HPDE6-E6E7 (cell line): ENCODE data around the gene MEA1.
A peak's percentile ranks its signal among the peaks of the same experiment; 100 is the strongest.

ENCODE experiments used
- DNase-seq: peaks from one replicate; pipeline ENCODE4 v3.0.0; 2011; ENCODE audit warnings: missing footprints; ENCODE audit errors: extremely low spot score

Gene MEA1

GRCh38 chr6:43038727-43039126 lies 25.0 kb upstream of the MEA1 start:
- no peak for DNase-seq

- no peak for DNase-seq
These were observed 24.0 kb upstream of the MEA1 start for GRCh38 chr6:43037706-43038105.

DNA sequence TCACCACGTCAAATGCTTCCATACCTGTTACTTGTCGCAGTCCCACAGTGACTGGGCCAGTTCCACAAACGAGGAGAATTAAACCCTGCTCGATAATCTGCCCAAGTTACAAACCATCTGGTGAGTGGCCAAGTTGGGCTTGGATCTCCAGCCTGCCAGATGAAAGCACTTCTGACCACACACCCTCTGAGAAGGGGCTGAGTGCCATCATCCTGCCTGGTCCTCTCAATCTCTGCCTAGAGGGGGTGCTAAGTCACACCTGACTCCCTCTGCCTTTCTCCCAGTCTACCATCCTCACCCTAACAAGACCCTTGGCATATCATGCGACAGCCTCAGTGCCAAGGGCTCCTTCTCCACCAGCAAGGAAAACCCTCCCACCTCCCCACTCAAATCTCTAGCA lies 23.5 kb upstream of the MEA1 start:
- no peak for DNase-seq

DNA sequence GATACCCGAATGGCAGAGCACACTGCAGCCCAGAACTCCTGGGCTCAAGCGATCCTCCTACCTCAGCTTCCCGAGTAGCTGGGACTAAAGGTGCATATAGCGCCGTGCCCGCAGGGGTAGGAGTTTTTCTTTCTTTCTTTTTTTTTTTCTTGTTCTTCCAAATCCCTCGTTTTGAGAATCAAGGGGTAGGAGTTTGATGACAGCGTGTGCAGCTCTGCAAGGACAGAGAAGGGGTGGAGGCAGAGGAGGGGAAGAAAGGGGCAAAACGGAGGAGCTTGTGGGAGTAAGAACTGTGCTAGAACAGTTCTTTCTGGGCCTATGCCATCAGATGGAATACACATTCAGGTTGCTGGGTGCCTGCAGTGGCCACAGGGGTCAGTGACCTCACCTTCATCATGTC lies 23.0 kb upstream of the MEA1 start:
- DNase-seq, result no peak

DNA sequence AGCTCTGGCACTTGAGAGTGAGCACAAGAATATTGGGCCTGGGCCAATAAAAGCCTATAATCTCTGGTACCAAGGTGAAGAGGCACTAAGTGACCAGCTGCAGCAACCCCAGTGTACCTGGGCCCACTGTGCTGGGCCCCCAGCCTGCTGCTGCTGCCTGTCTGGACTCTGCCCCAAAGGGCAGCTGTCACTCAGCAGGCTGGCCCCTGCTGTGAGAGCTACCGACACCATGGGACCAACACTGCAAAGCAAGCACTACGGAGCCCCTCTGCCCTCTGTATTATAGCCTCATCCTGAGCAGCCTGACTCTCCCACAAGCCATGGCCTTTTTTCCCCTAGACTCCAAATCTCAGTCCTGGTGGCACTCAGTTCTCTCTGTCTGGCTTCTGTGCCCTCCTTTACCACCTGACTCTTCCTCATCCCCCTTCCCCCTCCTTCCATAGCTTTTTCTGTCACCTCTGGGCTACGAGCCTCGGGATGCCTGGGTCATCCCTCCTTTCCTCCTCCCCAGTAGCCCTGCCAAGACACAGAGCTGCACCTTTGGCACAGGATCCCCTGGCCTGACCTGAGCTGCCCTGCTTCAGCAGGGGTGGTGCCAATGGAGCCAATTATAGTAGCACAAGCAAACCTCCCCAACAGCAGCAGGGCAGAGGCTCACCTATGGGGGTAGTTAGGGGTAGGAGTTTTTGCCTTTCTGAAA lies 21.9 kb upstream of the MEA1 start:
- no peak for DNase-seq

- DNase-seq, result no peak
These were observed 20.4 kb upstream of the MEA1 start for GRCh38 chr6:43034190-43034525.

DNA sequence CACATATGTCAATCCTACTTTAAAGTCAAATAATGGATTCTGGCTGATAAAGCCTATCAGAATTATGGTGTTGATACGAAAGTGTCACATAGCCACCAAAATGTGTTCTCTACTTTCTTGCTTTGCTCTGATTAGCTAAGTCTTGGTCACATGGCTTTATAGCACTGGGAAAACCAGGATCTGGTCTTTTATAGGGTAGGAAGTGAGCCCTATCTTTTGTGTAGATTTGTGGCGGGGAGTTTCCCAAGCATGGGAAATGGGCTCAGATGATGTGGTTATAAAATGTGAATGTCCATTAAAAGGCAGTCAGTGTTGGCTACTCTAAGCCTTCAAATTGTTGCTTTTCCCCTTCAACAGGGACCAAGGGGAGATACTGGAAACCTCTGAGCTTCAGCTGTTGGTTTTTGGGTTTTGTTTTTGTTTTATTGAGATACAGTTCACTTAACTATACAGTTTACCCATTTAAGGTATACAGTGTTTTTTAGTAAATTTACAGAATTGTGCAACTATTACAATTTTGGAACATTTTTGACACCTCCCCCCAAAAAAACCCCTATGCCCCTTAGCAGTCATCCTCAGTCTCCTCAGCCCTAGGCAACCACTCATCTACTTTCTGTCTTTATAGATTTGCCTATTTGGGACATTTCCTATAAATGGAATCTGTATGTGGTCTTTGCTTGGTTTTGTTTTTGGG lies 19.9 kb upstream of the MEA1 start:
- DNase-seq, result no peak

DNA sequence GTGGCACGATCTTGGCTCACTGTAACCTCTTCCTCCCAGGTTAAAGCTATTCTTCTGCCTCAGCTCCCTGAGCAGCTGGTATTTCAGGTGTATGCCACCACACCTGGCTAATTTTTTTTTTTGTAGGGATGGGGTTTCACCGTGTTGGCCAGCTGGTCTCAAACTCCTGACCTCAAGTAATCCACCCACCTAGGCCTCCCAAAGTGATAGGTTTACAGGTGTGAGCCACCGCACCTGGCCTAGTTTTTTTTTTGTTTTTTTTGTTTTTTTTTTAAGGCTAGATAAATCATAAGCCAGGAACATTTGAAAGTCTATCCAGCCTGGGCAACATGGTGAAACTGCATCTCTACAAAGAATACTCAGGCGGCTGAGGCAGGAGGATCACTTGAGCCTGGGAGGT lies 18.6 kb upstream of the MEA1 start:
- no peak for DNase-seq

GRCh38 chr6:43029120-43029519 lies 15.4 kb upstream of the MEA1 start:
- DNase-seq, result no peak

- no peak for DNase-seq
These were observed 12.6 kb upstream of the MEA1 start for GRCh38 chr6:43026365-43026764.

- no peak for DNase-seq
These were observed 10.7 kb upstream of the MEA1 start for GRCh38 chr6:43024436-43024835.

DNA sequence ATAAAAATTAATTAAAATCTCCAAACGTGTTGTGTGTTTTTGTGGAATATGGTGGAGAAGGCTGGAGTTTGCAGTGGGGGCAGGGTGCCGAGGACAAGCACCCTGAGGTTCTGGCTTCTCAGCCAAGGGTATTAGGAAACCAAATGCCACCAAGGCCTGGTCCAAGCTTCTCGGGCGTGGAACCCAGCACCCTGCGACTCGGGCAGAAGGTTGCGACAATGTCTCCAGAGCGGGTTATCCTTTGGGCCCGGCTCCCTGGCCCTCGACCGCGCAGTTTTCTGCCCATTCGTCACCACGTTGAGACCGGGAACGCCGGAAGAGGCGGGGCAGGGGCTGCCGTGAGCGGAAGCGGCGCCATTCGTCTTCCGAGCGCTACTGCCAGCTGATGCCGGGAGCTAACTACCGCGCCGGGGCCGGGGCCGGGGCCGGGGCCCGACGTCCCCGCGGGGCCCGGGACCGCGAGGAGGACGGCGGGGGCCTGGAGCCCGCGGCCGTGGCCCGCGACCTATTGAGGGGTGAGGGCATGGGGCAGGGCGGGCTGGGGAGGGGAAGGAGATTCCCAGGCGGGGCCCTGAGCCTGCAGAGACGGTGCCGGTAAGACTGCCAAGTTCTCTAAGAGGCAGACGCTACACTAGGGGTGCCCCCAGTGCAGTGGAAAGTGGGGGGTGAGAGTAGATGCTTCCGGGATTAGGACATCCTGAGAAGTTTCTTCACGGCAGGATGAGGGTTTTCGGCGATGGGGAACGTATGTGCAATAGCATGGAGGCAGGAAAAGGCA lies 7.7 kb upstream of the MEA1 start, which contains the start of gene RRP36:
Gene RRP36, plus strand, starts transcription at position 354 of the 778 bp plus-strand sequence. Its CDS starts 32 bp downstream, at position 386.
- peak; percentile 85 for DNase-seq

DNA sequence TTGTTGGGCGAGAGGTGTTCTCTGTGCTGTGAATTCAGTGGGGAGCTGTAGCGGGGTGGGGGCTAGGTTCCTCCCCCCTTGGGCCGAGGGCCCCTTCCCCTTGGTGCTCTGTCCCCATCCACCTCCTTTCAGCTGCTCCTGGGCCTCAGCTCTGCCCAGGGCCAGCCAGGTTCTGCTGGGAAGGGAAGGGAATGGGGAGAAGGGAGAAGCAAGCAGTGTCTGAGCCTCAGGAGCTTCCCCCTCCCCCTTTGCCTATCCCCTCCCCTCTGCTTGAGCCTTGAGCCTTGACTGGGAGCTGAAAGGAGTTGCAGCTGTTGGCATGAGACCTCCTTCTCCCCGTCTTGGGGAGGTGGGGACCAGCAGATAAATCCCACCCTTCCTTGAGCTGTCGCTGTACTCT lies 7.1 kb upstream of the MEA1 start:
- DNase-seq, result no peak

DNA sequence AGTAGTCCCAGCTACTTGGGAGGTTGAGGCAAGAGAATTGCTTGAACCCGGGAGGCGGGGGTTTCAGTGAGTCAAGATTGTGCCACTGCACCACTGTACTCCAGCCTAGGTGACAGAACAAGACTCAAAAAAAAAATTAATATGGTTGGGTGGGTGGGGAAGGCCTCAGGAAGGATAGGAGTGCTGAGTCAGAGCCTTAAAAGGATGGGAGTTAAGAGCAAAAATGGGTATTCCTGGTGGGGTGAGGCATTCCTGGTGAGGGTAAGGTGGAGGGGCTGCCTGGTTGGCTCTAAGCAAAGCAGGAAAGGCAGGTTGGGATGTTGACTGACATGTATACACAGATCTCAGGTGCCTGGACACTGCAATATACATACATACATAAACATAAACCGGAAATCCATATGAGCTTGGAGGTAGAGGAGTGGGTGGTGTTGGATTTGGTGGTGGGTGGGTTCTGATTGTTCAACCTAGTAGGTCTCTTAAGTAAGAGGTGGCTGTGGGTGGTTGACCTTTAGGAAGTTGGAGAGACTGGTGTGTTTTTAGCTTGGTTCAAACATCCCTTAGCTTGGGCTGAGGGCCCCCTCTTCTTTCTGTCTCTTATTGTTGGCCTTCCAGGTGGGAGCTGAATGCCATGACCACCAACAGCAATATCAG lies 6.4 kb upstream of the MEA1 start:
- DNase-seq, result no peak

GRCh38 chr6:43019152-43019551 lies 5.4 kb upstream of the MEA1 start:
- no peak for DNase-seq

- no peak for DNase-seq
These were observed 3.2 kb upstream of the MEA1 start for GRCh38 chr6:43016943-43017334.

- DNase-seq, result no peak
These were observed 2.6 kb upstream of the MEA1 start for GRCh38 chr6:43016176-43016942.

- no peak for DNase-seq
These were observed 726 bp upstream of the MEA1 start for GRCh38 chr6:43014434-43014909.

- no peak for DNase-seq
These were observed 476 bp downstream of the MEA1 start for GRCh38 chr6:43013097-43013842.

GRCh38 chr6:43012364-43012763 lies 1.4 kb downstream of the MEA1 start:
- no peak for DNase-seq

DNA sequence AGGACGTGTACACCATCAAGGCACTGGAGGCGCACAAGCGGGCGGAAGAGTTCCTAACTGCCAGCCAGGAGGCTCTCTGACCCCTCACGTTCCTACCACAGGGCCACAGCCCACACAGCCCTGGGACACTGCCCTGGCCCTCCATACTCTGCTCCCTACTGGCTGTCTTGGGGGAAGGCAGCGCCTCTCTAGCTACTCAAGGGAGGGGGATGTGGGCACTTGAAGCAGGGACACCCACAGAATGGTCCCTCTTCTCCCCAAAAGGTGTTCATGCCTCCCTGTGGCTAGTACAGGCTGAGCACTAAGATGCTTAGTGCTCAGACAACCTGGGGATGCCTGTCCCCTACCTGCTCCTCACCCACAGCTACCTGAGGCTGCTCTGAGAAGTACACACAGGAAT lies 2.5 kb downstream of the MEA1 start:
- no peak for DNase-seq
